GM23338 (cell line): ENCODE measurements around the gene OR12D2. TPM values are rescaled to one million over a fixed set of nuclear protein-coding genes. Genes with fewer than 3 reads are reported as not detected.

Source experiments
- ATAC-seq: fragments of 200-7000 bp; cut with Tn5 transposase; 3 replicates; pipeline ENCODE4 v1.9.1; 2020
- DNase-seq: peaks from one replicate; pipeline ENCODE4 v3.0.0-alpha.2; 2015; ENCODE audit warnings: low spot score
- H2AFZ ChIP-seq: fragments of 200-600 bp; sonication (generic); 2 replicates; pipeline ENCODE4 v1.8.0; 2016; ENCODE audit warnings: antibody characterized with exemption, mild to moderate bottlenecking, moderate library complexity
- H3F3A ChIP-seq: fragments of 200-600 bp; sonication (generic); replicated peaks from 2 replicates; pipeline ENCODE4 v1.8.0; 2017; ENCODE audit warnings: antibody characterized with exemption, mixed run types, low read depth
- H3K27ac ChIP-seq: fragments of 200-600 bp; sonication (generic); 2 replicates; pipeline ENCODE4 v1.6.1; 2016; ENCODE audit warnings: low read depth
- H3K27me3 ChIP-seq: fragments of 200-600 bp; sonication (generic); 2 replicates; pipeline ENCODE4 v1.8.0; 2016; ENCODE audit warnings: mild to moderate bottlenecking, mixed run types, moderate library complexity; ENCODE audit not compliant: insufficient read depth
- H3K36me3 ChIP-seq: fragments of 200-600 bp; sonication (generic); 2 replicates; pipeline ENCODE4 v1.8.0; 2016; ENCODE audit warnings: mild to moderate bottlenecking; ENCODE audit not compliant: insufficient read depth
- H3K4me1 ChIP-seq: fragments of 200-600 bp; sonication (generic); 2 replicates; pipeline ENCODE4 v1.8.0; 2016; ENCODE audit warnings: mild to moderate bottlenecking, moderate library complexity; ENCODE audit not compliant: insufficient read depth
- H3K4me2 ChIP-seq: fragments of 200-600 bp; sonication (generic); 2 replicates; pipeline ENCODE4 v1.7.1; 2017; ENCODE audit warnings: mixed run types
- H3K4me3 ChIP-seq: fragments of 200-600 bp; sonication (generic); 2 replicates; pipeline ENCODE4 v1.6.1; 2016; ENCODE audit warnings: mixed run types
- H3K79me2 ChIP-seq: fragments of 200-600 bp; sonication (generic); replicated peaks from 2 replicates; pipeline ENCODE4 v1.8.0; 2017; ENCODE audit warnings: mild to moderate bottlenecking; ENCODE audit not compliant: insufficient read depth
- H3K9me2 ChIP-seq: fragments of 200-600 bp; sonication (generic); 2 replicates; pipeline ENCODE4 v1.8.0; 2017; ENCODE audit not compliant: insufficient read depth
- H4K20me1 ChIP-seq: fragments of 200-600 bp; sonication (generic); replicated peaks from 2 replicates; pipeline ENCODE4 v1.8.0; 2017; ENCODE audit warnings: mild to moderate bottlenecking; ENCODE audit not compliant: insufficient read depth
- H3K27ac Mint-ChIP-seq: 2 replicates; pipeline ENCODE4 v1.8.0; 2020; ENCODE audit warnings: inconsistent platforms, mild to moderate bottlenecking, moderate library complexity, mixed read lengths
- H3K27me3 Mint-ChIP-seq: 3 replicates; pipeline ENCODE4 v1.8.0; 2022; ENCODE audit warnings: low read depth, mild to moderate bottlenecking, moderate library complexity, mixed read lengths, inconsistent platforms; ENCODE audit not compliant: insufficient read depth, poor library complexity
- H3K36me3 Mint-ChIP-seq: 3 replicates; pipeline ENCODE4 v1.8.0; 2021; ENCODE audit warnings: low read depth, mild to moderate bottlenecking, inconsistent platforms, moderate library complexity, mixed read lengths
- H3K4me1 Mint-ChIP-seq: 3 replicates; pipeline ENCODE4 v1.8.0; 2020; ENCODE audit warnings: mild to moderate bottlenecking, inconsistent platforms, mixed read lengths
- H3K4me3 Mint-ChIP-seq: 3 replicates; pipeline ENCODE4 v1.8.0; 2021; ENCODE audit warnings: moderate library complexity, mild to moderate bottlenecking, inconsistent platforms, mixed read lengths
- H3K9me3 Mint-ChIP-seq: 3 replicates; pipeline ENCODE4 v1.8.0; 2020; ENCODE audit warnings: moderate library complexity, mild to moderate bottlenecking, inconsistent platforms, mixed read lengths
- CREB1 ChIP-seq: fragments of 250-450 bp; sonication (Bioruptor Pico); IDR thresholded peaks from 2 replicates; pipeline ENCODE4 v1.5.0; 2020; ENCODE audit warnings: low read depth, mild to moderate bottlenecking, moderate library complexity
- CTCF ChIP-seq, 2 experiments: fragments of 200-600 bp in 1 of 2; sonication (generic) in 1 of 2; conservative IDR thresholded peaks; 2 replicates each; pipeline versions ENCODE4 v1.5.1 to v1.6.1; 2016 to 2017; ENCODE audit warnings: antibody characterized with exemption in 2 of 2, low read depth in 2 of 2, mild to moderate bottlenecking in 2 of 2, moderate library complexity in 1 of 2
- EZH2phosphoT487 ChIP-seq: fragments of 200-600 bp; sonication (generic); IDR thresholded peaks from one replicate; pipeline ENCODE4 v1.8.1; 2018; ENCODE audit warnings: antibody characterized with exemption; ENCODE audit not compliant: unreplicated experiment
- JUNB ChIP-seq: IDR thresholded peaks from one replicate; pipeline ENCODE4 v1.6.1; 2016; ENCODE audit warnings: antibody characterized with exemption; ENCODE audit not compliant: unreplicated experiment
- NANOG ChIP-seq: IDR thresholded peaks from 2 replicates; pipeline ENCODE4 v1.6.1; 2016; ENCODE audit warnings: antibody characterized with exemption, borderline replicate concordance
- STAT1 ChIP-seq: IDR thresholded peaks from one replicate; pipeline ENCODE4 v1.6.1; 2016; ENCODE audit warnings: antibody characterized with exemption; ENCODE audit not compliant: unreplicated experiment
- ZNF114 ChIP-seq: fragments of 250-450 bp; sonication (Bioruptor Pico); IDR thresholded peaks from 2 replicates; pipeline ENCODE4 v1.5.0; 2020; ENCODE audit warnings: mild to moderate bottlenecking, moderate library complexity
- ZNF462 ChIP-seq: fragments of 250-450 bp; sonication (Bioruptor Pico); IDR thresholded peaks from 2 replicates; pipeline ENCODE4 v1.5.0; 2020; ENCODE audit warnings: mild to moderate bottlenecking, moderate library complexity
- polyA plus RNA-seq: library from polyadenylated mRNA; unstranded; fragments of >200 nt; fragmentation: Nextera tagmentation; extraction: Ambion mirVana; gene quantifications from 2 replicates; pipeline ENCODE4 v1.2.1, GENCODE V29; 2016
- total RNA-seq: library from RNA; depleted of rRNA; stranded (reverse); fragments of >200 nt; shearing (Covaris generic); gene quantifications from 2 replicates; pipeline ENCODE4 v1.2.3, GENCODE V29; 2014

OR12D2 gene
- total and polyA plus RNA-seq, 2 experiments from 2014 or later, result not detected

GRCh38 chr6:29424575-29424974, 29.1 kb downstream of the OR12D2 start:
- Histone ChIP-seq H4K20me1 (no peaks in the 10 kb centered on the region), H2AFZ (no peak overlapping the region), H3K27ac (no peak overlapping the region), H3K4me3 (no peak overlapping the region), H3K9me2 (no peaks in the 10 kb centered on the region), H3K36me3 (no peaks in the 10 kb centered on the region), H3K27me3 (no peaks in the 10 kb centered on the region), H3K79me2 (no peaks in the 10 kb centered on the region), H3F3A (no peaks in the 10 kb centered on the region), H3K4me2 (no peak overlapping the region), H3K4me1 (peaks cover 3% of the 10 kb centered on the region; the same call in 1 of the 2 replicates)
- no peak for DNase-seq
- TF ChIP-seq ZNF462 (CRISPR knock-in tag) (no peak), JUNB (no peak), NANOG (no peak), STAT1 (no peak), EZH2phosphoT487 (no peak), ZNF114 (CRISPR knock-in tag) (no peak), CTCF (conservative IDR thresholded peaks at IDR 0.05; ENCODE audit: low read depth in 2 of 2) (no peak), CREB1 (no peak)
- Mint-ChIP-seq H3K27ac (no peak overlapping the region; the same call in 1 of the 2 replicates), H3K4me3 (no peak overlapping the region), H3K9me3 (no peaks in the 10 kb centered on the region), H3K4me1 (peaks cover 16% of the 10 kb centered on the region; the same call in 2 of the 3 replicates), H3K36me3 (no peaks in the 10 kb centered on the region), H3K27me3 (peaks cover 2% of the 10 kb centered on the region)
- no peak for ATAC-seq
